NCI-H510A treated with DMSO at 0.1 percent for 48 hours (cell line): ENCODE data around the gene RALB.
"Not testable (repeated sequence)": the region's sequence is repeated elsewhere in the genome, so short reads cannot be mapped to it uniquely, and the experiment has no call there.

Experiments
- DNase-seq: peaks from one replicate; lab custom pipeline; 2025; lab: John Stamatoyannopoulos, UW

The RALB gene

DNA sequence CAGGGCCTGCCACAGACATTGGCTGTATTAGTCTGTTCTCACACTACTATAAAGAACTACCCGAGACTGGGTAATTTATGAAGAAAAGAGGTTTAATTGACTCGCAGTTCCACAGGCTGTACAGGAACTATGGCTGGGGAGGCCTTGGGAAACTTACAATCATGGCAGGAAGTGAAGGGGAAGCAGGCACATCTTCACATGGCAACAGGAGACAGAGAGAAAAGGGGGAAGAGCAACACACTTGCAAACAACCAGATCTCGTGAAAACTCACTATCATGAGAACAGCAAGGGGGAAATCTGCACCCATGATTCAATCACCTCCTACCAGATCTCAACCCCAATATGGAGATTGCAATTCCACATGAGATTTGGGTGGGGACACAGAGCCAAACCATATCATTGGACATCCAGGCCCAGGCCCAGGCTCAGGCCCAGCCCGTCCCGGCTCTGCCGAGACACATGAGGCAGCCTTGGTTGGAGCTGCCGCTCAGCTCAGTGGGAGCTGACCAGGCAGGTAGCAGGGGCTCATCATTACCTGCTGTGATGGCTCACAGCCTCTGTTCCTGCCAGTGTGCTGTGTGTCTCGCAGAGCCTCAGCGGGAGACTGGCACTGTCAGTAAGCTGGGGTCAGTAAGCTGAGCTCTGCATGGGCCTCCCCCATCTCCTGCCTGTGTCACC is 8.6 kb upstream of the RALB start:
- no peak for DNase-seq

DNA sequence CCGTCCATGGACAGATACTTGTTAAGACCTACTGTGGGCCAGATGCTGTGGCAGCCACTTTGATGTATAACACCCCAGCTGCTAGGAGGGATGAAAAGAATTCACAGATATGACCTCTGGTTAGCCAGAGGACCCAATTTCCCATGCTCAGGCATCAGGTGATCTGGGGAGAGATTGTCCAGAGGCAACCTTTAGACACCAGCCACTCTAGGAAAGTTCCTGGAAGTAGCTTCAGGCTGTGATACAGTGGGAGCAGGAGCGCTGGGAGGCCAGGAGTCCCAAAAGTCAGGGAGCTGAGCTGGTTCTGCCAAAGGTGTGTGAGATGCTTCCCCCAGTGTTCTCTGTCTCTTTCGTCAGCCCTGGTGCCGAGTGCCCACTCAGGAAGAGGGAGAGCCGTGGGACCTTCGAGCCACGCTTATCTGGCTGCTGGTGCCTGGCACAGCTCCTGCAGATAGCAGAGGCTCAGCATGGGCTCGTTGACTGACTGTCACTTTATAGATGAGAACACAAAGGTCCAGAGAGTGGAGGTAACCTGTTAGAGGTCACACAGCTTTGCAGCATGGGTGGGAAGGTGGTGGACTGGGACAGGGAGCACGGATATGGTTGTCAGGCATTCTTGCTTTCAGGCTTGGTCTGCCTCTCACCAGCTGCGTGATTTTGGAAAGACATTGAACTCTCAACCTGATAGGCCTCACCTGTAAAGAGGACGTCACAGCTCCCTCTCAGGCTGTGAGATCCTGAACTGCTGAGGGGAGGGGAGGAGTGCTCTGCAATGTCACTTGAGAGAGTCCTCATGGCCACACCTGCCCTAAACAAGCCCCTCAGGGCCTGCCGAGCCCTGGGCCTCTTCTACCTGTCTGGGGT is 7.8 kb upstream of the RALB start:
- no peak for DNase-seq

DNA sequence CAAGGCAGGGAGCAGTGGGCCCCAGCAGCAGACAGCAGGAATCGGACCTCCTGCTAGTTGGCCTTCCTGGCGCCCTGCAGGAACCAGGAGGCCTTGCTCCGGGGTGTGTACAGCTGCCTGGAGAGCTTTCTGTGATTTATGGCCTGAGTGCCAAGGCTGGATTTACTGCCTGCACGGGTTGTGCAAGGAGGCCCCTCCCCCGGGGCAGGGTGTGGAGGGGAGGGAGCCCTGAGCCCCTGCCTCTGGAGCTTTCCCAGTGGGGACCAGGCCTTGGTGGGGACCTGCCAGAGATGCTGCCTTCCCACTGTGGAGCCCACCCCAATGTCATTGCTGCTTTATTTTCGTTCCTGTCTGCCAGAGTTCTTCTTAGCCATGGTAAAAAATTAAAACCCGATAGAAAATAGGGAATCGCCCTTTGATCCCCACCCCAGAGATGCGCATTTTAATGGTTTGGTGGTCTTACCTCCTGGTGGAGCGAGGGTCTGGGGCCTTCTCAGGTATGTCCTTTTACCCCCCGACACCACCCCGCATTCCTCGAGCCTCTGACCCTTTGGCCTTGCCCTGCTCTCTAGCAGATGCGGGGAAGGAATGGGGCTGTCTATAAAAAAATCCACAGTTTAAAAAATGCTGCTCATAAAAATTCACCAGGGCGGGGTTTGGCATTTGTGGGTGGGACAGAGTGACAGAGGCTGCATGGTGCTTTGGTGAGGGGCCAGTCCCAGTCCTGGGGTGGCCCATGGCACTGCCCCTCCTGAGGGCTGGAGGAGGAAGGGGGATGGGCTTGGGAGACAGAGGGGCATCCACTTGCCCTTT is 6.9 kb upstream of the RALB start:
- peak; percentile 85 for DNase-seq

DNA sequence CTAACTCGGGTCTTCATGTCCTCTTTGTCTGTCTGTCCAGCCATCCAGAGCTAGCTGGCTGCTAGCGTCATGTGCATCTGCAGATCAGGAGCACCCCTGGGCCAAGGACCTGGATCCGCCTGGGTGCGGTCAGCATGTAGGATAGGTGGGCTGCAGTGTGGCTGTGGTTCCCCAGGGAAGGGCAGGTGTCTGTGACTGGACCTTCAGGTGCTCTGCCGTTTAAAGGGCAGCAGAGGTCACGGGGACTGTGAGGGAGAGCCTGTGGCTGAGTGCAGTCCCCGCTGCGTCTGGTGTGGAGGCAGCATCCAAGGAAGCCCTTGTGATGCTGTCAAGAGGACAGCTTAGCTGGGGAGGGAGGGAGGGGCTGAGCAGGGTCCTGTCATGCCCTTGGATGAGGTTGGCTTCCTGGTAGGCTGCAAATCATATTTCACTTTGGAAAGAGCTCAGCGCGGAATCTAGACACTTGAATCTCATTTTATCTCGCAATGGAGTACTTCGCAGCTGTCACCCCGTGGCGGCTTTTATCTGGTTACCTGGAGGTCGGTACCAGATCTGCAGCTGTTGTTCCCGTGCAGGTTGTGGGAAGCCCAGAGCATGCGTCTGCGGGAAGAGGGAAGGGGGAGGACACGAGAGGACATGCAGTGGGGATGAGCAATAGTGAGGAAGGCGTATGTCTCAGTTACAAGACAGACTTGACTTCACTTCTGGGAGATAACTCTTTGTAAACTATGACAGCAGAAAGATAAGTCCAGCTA is 5.9 kb upstream of the RALB start:
- peak; percentile 92 for DNase-seq

DNA sequence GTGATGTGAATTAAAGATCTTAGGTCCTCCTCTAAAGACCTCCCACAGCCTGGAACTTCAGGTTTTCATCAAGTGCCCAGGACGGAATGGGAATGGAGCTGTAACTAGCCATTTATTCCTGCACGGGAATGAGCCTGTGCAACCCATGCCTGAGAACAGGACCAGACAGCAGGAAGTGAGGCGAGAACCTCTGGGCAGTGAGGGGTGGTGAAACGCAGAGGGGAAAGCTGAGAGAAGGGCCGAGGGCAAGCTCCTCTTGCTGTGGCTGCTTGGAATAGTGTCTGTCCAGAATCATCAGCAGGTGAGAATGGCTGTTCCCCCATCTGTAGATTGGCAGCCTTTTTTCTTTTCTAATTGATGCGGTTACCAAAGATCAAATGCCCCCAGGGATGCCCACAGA is 4.8 kb upstream of the RALB start:
- DNase-seq: no peak

DNA sequence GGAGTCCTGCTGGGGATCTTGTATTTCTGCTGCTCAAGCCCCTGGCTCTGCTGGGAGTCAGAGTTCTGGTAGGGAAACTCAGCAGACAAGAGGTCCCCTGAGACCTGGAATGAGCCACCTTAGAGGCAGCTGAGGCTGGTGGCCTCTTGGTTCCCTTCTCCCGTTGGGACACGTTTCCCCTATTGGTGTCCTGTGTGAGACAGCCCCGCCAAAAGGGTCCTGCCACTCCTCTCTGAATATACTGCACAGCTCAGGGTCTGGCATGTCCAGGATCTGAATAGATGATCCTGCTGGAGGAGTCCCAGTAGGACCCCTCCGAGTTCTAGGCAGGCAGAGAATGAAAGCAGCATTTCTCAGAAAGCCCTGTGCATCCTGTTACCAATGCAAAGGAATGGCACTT is 2.0 kb upstream of the RALB start:
- DNase-seq: no peak

DNA sequence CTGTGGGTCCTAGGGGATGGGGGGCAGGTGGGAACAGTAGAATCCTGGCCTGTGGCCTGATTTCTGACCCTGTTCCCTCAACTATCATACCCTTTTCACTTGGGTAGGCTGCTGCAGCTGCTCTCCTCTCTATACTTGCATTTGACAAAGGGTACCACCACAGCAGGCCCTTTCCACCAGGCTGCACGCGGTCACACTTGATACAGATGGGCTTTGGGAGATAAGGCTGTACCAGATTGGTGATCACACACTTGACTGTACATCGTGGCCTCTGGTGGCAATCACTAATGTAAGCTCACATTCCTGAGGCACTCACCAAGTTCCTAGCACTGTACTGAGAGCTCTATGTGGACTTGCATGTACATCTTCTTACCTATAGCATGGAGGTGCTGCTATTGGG is 1.6 kb upstream of the RALB start:
- no peak for DNase-seq

DNA sequence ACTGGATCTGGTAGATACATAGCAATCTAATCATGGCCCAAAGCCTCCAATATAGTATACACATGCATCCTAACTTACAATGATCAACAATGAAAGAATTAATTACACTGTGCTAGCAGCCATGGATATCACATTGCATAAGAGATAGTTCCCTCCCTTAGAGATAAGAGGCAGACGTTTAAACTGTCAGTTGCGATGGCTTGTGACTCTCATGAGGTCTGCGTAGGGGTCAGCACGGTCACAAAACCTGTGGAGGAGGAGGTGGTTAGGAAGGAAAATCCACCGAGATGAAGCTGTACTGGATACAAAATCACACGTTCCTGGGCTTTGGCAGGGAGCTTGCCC is 800 bp upstream of the RALB start:
- no peak for DNase-seq

DNA sequence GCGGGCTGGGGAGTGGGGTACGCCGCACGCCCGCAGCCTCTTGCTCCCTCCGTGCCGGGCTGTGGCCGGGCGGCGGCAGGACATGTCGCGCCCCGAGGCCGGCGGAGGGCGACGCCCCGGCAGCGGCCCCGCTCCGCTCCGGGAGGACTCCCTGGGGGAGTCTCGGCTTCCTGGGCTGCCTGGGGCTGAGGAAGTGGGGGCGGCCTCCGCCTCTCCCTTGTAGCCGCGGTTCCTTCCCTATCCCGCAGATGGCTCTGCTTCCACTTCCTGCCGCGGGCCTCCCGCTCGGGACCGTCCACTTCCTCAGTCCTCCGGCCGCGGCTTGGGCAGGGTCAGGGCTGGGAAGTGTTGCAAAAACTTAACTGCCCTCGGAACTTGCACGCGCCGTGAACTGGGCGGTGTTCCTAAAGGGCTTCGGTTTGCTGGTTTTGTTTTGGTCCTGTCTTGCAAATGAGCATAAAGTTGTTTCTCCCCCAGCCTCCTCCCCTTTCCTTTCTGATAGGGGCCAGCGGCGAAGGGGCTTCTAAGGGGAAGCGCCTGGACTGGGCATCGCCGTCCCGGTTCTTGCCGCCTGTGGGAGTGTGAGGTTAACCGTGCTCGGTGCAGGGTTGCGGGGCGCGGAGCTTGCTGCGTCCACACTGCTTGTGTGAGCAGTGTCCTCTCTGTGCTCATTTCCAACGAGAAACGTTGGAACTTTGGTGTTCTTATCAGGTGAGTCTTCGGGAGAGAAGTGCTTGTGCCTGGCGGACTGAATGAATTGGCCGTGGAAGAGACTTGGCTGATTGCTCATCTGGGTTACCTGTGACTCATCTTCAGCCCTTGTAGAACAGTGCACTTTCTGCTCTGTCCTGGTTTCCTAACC is 600 bp downstream of the RALB start:
- DNase-seq: peak; percentile 31

DNA sequence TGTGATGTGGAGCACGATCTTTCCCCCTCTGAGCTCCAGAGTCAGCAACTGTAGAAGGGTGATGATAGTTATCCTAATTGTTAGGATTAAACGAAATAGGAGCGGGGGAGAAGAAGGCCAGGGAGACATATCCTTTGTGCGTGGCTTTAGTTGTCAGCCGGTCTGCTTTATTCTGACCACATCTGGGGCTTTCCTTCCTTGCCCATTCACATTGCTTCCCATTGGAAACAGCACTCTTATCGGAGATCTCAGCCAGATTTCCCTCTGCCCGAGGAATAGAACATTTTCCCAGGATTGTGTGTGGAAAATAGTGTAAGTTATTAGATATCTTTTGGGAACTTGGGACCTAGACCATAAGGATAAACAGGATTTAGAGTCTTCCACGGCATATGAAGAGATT is 1.5 kb downstream of the RALB start:
- DNase-seq: no peak

DNA sequence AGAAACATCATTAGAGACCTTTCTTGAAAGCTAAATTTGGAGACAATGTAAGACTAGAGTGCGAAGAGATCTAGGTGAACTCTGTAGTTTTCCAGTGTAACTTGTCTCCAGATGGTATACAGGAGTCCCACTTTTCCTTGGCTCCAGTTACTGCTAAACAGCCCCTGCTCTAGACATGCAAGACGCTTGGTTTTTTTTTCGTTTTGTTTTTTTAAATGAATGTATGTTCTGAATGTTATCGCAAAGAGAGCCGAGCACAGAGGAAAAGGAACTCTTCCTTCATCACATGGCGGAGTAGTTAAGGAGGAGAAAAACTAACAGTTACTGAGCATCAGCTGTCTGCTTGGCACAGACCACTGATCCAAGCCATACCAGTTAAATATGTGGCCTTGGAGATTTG is 2.4 kb downstream of the RALB start:
- no peak for DNase-seq

DNA sequence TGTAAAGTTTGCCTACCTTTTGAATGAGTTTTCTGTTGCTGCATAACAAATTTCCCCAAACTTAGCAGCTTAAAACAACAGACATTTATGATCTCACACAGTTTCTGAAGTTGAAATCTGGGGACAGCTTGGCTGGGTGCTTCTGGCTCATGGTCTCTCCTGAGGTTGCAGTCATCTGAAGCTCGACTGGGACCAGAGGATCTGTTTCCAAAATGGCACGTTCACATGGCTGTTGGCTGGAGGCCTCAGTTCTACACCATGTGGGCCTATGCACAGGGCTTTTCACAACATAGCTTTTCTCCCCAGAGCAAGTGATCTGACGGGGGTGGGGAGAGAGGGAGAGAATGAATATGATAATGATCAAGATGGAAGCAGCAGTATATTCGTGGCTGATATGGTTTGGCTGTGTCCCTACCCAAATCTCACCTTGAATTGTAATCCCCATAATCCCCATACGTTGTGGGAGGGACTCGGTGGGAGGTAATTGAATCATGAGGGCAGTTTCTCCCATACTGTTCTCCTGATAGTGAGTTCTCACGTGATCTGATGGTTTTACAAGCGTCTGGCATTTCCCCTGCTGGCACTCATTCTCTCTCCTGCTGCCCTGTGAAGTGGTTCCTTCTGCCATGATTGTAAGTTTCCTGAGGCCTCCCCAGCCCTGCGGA is 3.5 kb downstream of the RALB start:
- no peak for DNase-seq

DNA sequence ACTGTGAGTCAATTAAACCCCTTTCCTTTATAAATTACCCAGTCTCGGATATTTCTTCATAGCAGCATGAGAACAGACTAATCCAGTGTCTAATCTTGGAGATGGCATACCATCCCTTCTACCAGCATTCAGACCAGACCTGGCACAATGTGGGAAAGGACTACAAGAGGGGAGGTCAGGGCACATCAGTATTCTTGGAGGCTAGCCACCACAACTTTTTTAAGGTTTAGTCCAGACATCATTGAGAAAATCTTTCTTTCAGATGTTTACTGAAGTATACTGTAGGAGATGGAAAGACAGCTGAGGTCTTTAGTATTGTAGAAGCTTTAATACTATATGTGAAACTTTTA is 4.0 kb downstream of the RALB start:
- DNase-seq: no peak

DNA sequence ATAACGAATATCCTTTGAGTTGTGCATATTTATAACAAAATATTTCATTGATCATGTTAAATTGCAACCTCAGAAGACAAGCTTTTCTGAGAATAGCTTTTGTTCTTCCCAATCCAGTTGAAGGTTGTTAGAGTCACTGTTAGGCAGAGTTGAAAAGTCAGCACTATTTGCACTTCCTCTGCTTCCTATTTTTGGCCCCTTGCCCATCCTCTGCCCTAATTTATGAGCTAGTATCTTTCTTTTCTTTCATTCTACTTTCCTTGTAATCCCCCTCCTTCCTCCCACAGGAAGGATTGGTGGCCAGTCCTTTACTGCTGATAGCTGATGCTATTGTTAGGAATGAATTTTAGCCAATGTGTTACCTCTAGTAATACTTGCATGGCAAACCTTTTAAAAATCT is 4.9 kb downstream of the RALB start:
- no peak for DNase-seq

DNA sequence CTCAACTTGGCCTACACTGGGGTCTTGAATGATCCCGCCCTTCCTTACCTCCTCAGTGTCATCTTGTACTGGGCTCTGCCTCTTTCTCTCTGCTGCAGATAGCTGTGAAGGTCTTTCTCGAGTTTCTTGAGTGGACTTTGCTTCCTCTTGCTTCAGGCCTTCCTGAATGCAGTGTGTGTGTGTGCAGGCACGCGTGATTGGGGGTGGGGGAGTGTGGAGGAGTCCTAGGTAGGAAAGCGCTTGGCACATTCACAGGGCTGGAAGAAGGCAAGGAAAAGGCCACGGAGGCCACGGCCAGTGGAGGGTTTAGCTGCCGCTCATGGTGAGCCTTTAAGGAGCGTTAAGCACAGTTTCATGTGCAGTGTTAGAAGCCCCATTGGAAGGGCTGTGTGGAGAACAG is 5.5 kb downstream of the RALB start:
- no peak for DNase-seq

DNA sequence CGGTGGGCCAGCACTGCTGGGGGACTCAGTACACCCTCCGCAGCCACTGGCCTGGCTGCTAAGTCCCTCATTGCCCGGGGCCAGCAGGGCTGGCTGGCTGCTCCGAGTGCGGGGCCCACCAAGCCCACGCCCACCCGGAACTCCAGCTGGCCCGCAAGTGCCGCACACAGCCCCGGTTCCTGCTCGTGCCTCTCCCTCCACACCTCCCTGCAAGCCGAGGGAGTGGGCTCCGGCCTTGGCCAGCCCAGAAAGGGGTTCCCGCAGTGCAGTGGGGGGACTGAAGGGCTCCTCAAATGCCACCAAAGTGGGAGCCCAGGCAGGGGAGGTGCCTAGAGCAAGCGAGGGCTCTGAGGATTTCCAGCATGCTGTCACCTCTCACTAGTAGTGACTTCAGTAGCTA is 7.3 kb downstream of the RALB start:
- DNase-seq: not testable (repeated sequence)

DNA sequence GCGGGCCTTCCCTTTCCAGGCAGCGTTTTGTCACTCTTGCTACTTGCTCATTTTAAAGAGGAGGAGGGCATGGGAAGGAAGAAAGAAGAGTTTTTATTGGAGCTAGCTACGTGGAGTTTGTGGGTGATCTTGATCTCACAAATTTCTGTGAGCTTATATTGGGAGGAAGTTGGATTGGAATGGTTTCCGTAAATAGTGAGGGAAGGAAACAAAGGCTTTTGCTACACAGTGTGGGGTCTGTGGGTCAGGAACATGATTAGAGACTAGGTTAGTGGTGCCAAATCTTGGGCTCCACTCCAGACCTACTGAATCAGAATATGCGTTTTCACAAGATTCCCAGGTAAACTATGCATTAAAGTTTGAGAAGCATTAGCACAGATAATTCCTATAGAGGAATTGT is 8.1 kb downstream of the RALB start:
- DNase-seq: no peak

DNA sequence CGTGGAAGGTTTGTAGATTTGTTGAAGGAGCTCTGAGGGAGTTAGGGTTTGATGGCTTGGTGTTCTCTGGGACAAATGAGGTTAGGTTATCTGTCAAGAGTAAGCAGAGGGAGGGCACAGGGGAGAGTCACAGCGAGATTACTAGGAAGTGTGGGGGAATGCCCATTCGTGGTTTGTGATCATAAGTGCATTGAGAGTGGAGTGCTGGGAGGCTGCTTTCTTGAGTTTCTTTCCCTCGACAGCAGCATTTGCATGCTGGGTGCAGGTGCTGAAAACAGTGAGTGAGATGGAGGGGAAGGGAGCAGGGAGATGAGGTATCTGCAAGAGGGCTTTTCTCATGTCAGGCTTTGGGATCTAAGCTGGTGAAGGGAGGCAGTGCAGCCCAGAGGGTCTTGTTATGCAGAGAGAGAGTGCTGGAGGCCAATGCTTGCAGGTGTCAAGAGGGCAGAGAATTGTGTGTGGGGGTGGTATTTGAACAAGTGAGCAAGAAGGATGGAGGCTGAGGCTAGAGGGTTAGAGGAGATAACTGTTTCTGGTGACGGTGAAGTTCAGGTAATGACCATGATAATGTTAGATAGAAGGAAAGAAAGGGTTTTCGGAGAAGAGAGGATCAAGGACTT is 8.8 kb downstream of the RALB start:
- DNase-seq: no peak

DNA sequence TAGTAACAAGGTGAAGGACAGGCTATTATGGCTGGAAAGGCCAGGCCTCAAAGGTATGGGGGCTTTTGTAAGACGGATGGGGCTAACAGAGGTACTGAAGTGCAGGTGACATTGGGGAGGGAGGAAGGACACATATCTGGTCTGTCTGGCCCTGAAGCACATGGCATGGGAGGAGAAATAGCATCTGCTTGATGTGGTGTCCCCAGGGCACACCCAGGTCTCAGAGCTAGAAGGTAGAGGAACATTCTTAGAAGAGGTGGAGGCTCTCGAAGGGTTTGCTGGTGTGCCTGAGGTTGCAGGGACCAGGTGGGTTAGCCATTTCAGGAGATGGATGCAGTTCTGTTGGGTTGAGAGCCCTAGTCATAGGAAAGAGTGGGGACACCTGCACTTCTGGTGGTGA is 9.5 kb downstream of the RALB start:
- no peak for DNase-seq

DNA sequence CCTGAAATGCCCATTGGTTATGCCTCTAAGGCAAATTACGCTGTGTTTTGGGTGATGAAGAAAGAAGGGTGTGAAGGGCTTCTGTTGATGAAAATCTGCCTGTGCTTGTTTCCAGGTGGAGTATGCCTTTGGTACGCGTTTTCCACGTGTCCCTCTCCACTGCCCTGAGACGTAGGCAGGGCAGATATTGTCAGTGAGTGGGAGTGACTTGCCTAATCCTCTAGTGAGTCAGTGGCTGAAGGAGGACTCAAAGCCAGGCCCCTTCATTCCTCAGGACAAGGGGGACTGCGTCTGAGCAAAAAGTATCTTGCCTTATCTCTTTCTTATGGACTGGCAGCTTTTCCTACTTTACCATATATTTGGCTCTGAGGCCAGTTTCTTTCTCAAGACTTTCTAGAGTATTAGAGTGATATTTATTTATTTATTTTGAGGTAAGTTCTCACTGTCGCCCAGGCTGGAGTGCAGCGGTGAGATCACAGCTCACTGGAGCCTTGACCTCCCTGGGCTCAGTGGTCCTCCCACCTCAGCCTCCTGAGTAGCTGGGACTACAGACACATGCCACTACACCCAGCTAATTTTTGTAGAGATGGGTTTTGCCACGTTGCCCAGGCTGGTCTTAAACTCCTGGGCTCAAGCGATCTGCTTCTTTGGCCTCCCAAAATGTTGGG is 10.2 kb downstream of the RALB start:
- no peak for DNase-seq
